Measurements from ENCODE around the gene ADGRG6. TPM values are rescaled to one million over a fixed set of nuclear protein-coding genes. Genes with fewer than 3 reads are reported as not detected.

The ADGRG6 gene
- total and polyA plus RNA-seq, 9 donors = 1.6 to 10.6 (median 3.0) TPM

- no peak for DNase-seq
- Histone ChIP-seq H3K27ac (no peak overlapping the region), H3K4me1 (ENCODE audit: insufficient read depth) (no peaks in the 10 kb centered on the region), H3K9me3 (no peaks in the 10 kb centered on the region), H3K36me3 (no peaks in the 10 kb centered on the region), H3K4me3 (no peak overlapping the region), H3K27me3 (no peaks in the 10 kb centered on the region)
- WGBS, 3 donors = 71 to 94% (median 78%) methylated on average over 1 of the region's 1 CpG
- intact Hi-C loops (cut with DNase I) = no loop called here
- TF ChIP-seq EP300 (IDR thresholded peaks at IDR 0.05) = no peak
- no peak for TF ChIP-seq POLR2A (IDR thresholded peaks at IDR 0.05)
Measured at GRCh38 chr6:142318714-142319113, 16.9 kb downstream of the ADGRG6 start.

DNA sequence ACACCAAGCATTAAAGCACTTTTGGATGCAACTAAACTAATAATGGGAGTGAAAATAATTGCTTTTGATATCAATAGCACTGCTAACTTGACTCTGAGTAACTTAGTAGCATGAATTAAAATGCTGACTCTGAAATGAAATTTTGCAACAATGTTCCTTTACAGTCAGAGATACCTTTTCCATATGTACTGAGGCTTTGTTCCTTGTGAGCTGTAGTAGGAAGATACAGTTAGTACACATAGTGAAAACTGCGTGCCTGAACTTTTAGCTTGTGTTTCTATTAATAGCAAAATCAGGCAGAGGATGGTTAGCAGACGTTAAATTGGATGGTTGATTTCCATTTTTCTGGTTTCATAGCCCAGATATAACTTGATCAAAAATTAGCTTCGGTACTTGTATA, 18.6 kb downstream of the ADGRG6 start:
- no peak overlapping the region for H3K4me3 ChIP-seq
- H3K4me1 ChIP-seq (ENCODE audit: insufficient read depth) = no peaks in the 10 kb centered on the region
- no peak overlapping the region for H3K27ac ChIP-seq
- no peaks in the 10 kb centered on the region for H3K36me3 ChIP-seq
- DNase-seq = no peak
- no peak for TF ChIP-seq CTCF (IDR thresholded peaks at IDR 0.05)
- WGBS, 3 donors = 52 to 66% (median 63%) methylated on average over 3 of the region's 3 CpGs
- H3K9me3 ChIP-seq = no peaks in the 10 kb centered on the region
- intact Hi-C loops (cut with DNase I) = no loop called here
- H3K27me3 ChIP-seq = no peaks in the 10 kb centered on the region

DNA sequence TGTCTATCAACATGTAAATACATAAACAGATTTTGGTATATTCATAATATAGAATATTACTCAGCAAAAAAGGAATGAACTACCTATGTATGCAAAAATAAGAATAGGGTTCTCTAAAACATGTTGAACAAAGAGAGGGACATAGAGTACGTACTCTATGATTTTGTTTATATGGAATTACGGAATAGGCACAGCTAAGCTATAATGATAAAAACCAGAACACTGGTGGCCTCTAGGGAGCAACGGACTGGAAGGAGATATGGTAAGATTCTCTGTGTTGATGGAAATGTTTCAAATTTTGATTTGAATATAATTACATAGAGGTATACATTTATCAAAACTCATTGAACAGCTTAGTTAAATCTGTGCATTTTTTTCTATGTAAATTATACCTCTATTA, 19.6 kb downstream of the ADGRG6 start:
- TF ChIP-seq CTCF (IDR thresholded peaks at IDR 0.05) = no peak
- Histone ChIP-seq H3K36me3 (no peaks in the 10 kb centered on the region), H3K4me1 (ENCODE audit: insufficient read depth) (no peaks in the 10 kb centered on the region), H3K9me3 (no peaks in the 10 kb centered on the region), H3K4me3 (no peak overlapping the region), H3K27me3 (no peaks in the 10 kb centered on the region), H3K27ac (no peak overlapping the region)
- WGBS, 3 donors = 69 to 78% (median 70%) methylated on average over 3 of the region's 3 CpGs
- intact Hi-C loops (cut with DNase I) = no loop called here
- no peak for DNase-seq

DNA sequence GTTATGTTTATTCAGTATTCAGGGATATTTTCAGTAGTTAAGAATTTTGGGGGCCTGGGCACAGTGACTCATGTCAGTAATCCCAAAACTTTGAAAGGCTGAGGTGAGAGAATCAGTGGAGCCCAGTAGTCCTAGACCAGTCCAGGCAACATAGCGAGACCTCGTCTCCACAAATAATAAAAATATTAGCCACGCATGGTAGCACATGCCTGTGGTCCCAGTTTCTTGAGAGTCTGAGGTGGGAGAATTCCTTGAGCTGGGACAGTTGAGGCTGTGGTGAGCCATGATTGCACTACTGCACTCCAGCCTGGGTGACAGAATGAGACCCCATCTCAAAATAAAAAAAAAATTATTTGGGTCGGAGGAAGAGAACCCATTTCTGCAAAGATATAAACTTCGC, 20.3 kb downstream of the ADGRG6 start:
- WGBS, 3 donors = 91 to 94% (median 92%) methylated on average over 5 of the region's 5 CpGs
- H3K27ac ChIP-seq = no peak overlapping the region
- no peaks in the 10 kb centered on the region for H3K4me1 ChIP-seq (ENCODE audit: insufficient read depth)
- H3K36me3 ChIP-seq = no peaks in the 10 kb centered on the region
- no peak for TF ChIP-seq EP300 (IDR thresholded peaks at IDR 0.05)
- no peak for TF ChIP-seq CTCF (IDR thresholded peaks at IDR 0.05)
- TF ChIP-seq POLR2A (IDR thresholded peaks at IDR 0.05) = no peak
- intact Hi-C loops (cut with DNase I) = no loop called here
- H3K9me3 ChIP-seq = no peaks in the 10 kb centered on the region
- DNase-seq = no peak
- no peak overlapping the region for H3K4me3 ChIP-seq
- H3K27me3 ChIP-seq = no peaks in the 10 kb centered on the region

GRCh38 chr6:142322504-142323198, 20.8 kb downstream of the ADGRG6 start:
- no peak for DNase-seq
- no peaks in the 10 kb centered on the region for H3K27me3 ChIP-seq
- no peak for TF ChIP-seq EP300 (IDR thresholded peaks at IDR 0.05)

More at GRCh38 chr6:142322504-142323198, 20.8 kb downstream of the ADGRG6 start:
- H3K9me3 ChIP-seq = no peaks in the 10 kb centered on the region
- intact Hi-C loops (cut with DNase I) = no loop called here
- no peaks in the 10 kb centered on the region for H3K36me3 ChIP-seq
- H3K4me1 ChIP-seq (ENCODE audit: insufficient read depth) = no peaks in the 10 kb centered on the region
- H3K27ac ChIP-seq = no peak overlapping the region
- H3K4me3 ChIP-seq = no peak overlapping the region

All from ovary (tissue), 9 donors.